HEK293 (cell line): ENCODE measurements around the gene NPRL2.

Experiments
- CTCF ChIA-PET: fragments of 350-600 bp; formaldehyde crosslinking; extraction: SDS; loops from one replicate; lab custom pipeline; 2021; ENCODE audit warnings: antibody characterized with exemption; lab: Yijun Ruan, JAX
- POLR2A ChIA-PET: fragments of 300-600 bp; formaldehyde crosslinking; extraction: SDS; loops from one replicate; lab custom pipeline; 2020; ENCODE audit warnings: antibody characterized with exemption, inconsistent platforms; lab: Yijun Ruan, JAX
- H3K27ac ChIP-seq: fragments of 200-500 bp; sonication (Bioruptor generic); 2 replicates; pipeline ENCODE4 v1.5.1; 2014; ENCODE audit warnings: low read depth, low read length, control low read depth, inconsistent platforms; ENCODE audit errors: extremely low read depth
- H3K36me3 ChIP-seq, 2 experiments: fragments of 200-500 bp in 1 of 2; sonication (Bioruptor generic) in 1 of 2; 1 replicate in 1 of 2; 2 replicates in 1 of 2; pipeline ENCODE4 v1.5.1; 2014 to 2017; ENCODE audit warnings: inconsistent platforms in 2 of 2, low read length in 2 of 2; ENCODE audit not compliant: control insufficient read depth in 2 of 2, insufficient read depth in 1 of 2
- H3K4me1 ChIP-seq: fragments of 200-500 bp; sonication (Bioruptor generic); 2 replicates; pipeline ENCODE4 v1.5.1; 2014; ENCODE audit warnings: mild to moderate bottlenecking, low read length, inconsistent platforms; ENCODE audit not compliant: control insufficient read depth, insufficient read depth
- H3K4me3 ChIP-seq: 2 replicates; pipeline ENCODE4 v1.5.1; 2011; ENCODE audit warnings: low read depth, mild to moderate bottlenecking, control low read depth, low read length, moderate library complexity
- H3K9me3 ChIP-seq: fragments of 200-500 bp; sonication (Bioruptor generic); 2 replicates; pipeline ENCODE4 v1.5.1; 2014; ENCODE audit warnings: low read depth, low read length, inconsistent platforms; ENCODE audit not compliant: control insufficient read depth, insufficient read depth
- BCL11B ChIP-seq: fragments of 450-650 bp; formaldehyde crosslinking; IDR thresholded peaks from 2 replicates; pipeline ENCODE4 v1.5.1; 2016; ENCODE audit warnings: low read depth, missing biosample characterization, missing genetic modification characterization
- REST ChIP-seq: fragments of 450-650 bp; formaldehyde crosslinking; IDR thresholded peaks from 2 replicates; pipeline ENCODE4 v1.5.1; 2016; ENCODE audit warnings: missing biosample characterization, missing genetic modification characterization
- WT1 ChIP-seq: fragments of 450-650 bp; formaldehyde crosslinking; IDR thresholded peaks from 2 replicates; pipeline ENCODE4 v1.5.1; 2016; ENCODE audit warnings: missing biosample characterization, missing genetic modification characterization
- YY1 ChIP-seq: fragments of 450-650 bp; formaldehyde crosslinking; IDR thresholded peaks from 2 replicates; pipeline ENCODE4 v1.5.1; 2018; ENCODE audit warnings: missing biosample characterization, missing genetic modification characterization
- ZBTB10 ChIP-seq: fragments of 450-650 bp; formaldehyde crosslinking; IDR thresholded peaks from 2 replicates; pipeline ENCODE4 v1.5.1; 2016; ENCODE audit warnings: missing biosample characterization, missing genetic modification characterization
- ZFP3 ChIP-seq: fragments of 450-650 bp; formaldehyde crosslinking; IDR thresholded peaks from 2 replicates; pipeline ENCODE4 v1.5.1; 2016; ENCODE audit warnings: low read depth, missing biosample characterization, missing genetic modification characterization
- ZNF10 ChIP-seq: fragments of 450-650 bp; formaldehyde crosslinking; IDR thresholded peaks from 2 replicates; pipeline ENCODE4 v1.5.1; 2017; ENCODE audit warnings: missing biosample characterization, missing genetic modification characterization
- ZNF2 ChIP-seq: fragments of 450-650 bp; formaldehyde crosslinking; IDR thresholded peaks from 2 replicates; pipeline ENCODE4 v1.5.1; 2016; ENCODE audit warnings: missing biosample characterization, missing genetic modification characterization
- ZNF239 ChIP-seq: fragments of 450-650 bp; formaldehyde crosslinking; IDR thresholded peaks from 2 replicates; pipeline ENCODE4 v1.5.1; 2016; ENCODE audit warnings: missing biosample characterization, missing genetic modification characterization
- ZNF248 ChIP-seq: fragments of 450-650 bp; formaldehyde crosslinking; IDR thresholded peaks from 2 replicates; pipeline ENCODE4 v1.5.1; 2017; ENCODE audit warnings: missing biosample characterization, missing genetic modification characterization
- ZNF280D ChIP-seq: fragments of 450-650 bp; formaldehyde crosslinking; IDR thresholded peaks from 2 replicates; pipeline ENCODE4 v1.5.1; 2016; ENCODE audit warnings: missing biosample characterization, missing genetic modification characterization
- ZNF341 ChIP-seq: fragments of 450-650 bp; formaldehyde crosslinking; IDR thresholded peaks from 2 replicates; pipeline ENCODE4; 2016; ENCODE audit warnings: low read depth, missing biosample characterization, missing genetic modification characterization
- ZNF449 ChIP-seq: fragments of 450-650 bp; formaldehyde crosslinking; IDR thresholded peaks from 2 replicates; pipeline ENCODE4 v1.5.1; 2017; ENCODE audit warnings: missing biosample characterization, mild to moderate bottlenecking, missing genetic modification characterization, moderate library complexity
- ZNF488 ChIP-seq: fragments of 450-650 bp; formaldehyde crosslinking; IDR thresholded peaks from 2 replicates; pipeline ENCODE4 v1.5.1; 2016; ENCODE audit warnings: missing biosample characterization, missing genetic modification characterization
- ZNF510 ChIP-seq: fragments of 450-650 bp; formaldehyde crosslinking; IDR thresholded peaks from 2 replicates; pipeline ENCODE4 v1.5.1; 2018; ENCODE audit warnings: mild to moderate bottlenecking, missing genetic modification characterization, missing biosample characterization; ENCODE audit not compliant: insufficient replicate concordance
- ZNF514 ChIP-seq: fragments of 450-650 bp; formaldehyde crosslinking; IDR thresholded peaks from 2 replicates; pipeline ENCODE4 v1.5.1; 2016; ENCODE audit warnings: missing biosample characterization, missing genetic modification characterization
- ZNF585B ChIP-seq: fragments of 450-650 bp; formaldehyde crosslinking; IDR thresholded peaks from 2 replicates; pipeline ENCODE4 v1.5.1; 2016; ENCODE audit warnings: missing biosample characterization, missing genetic modification characterization
- ZNF610 ChIP-seq: fragments of 450-650 bp; formaldehyde crosslinking; IDR thresholded peaks from 2 replicates; pipeline ENCODE4 v1.5.1; 2016; ENCODE audit warnings: missing biosample characterization, missing genetic modification characterization, borderline replicate concordance
- ZNF704 ChIP-seq: fragments of 450-650 bp; formaldehyde crosslinking; IDR thresholded peaks from 2 replicates; pipeline ENCODE4 v1.5.1; 2016; ENCODE audit warnings: missing biosample characterization, missing genetic modification characterization

NPRL2 gene

GRCh38 chr3:50338965-50339364, 11.6 kb downstream of the NPRL2 start:
- peaks cover 0 to 27% of the 10 kb centered on the region in 2 experiments; a peak in 2 of 3 replicates for H3K36me3 ChIP-seq
- no peaks in the 10 kb centered on the region; the same call in 1 of the 2 replicates for H3K4me1 ChIP-seq
- H3K27ac ChIP-seq: no peak overlapping the region
- TF ChIP-seq ZNF10 (tag by site-specific recombination): no peak
- no peak for TF ChIP-seq ZNF248 (tag by site-specific recombination)
- TF ChIP-seq ZNF280D (tag by site-specific recombination): no peak
- no peak for TF ChIP-seq ZNF239 (tag by site-specific recombination)
- no peak for TF ChIP-seq BCL11B (tag by site-specific recombination)
- TF ChIP-seq ZNF341 (tag by site-specific recombination): no peak
- TF ChIP-seq ZNF510 (tag by site-specific recombination): no peak
- TF ChIP-seq ZNF585B (tag by site-specific recombination): no peak
- TF ChIP-seq ZNF488 (tag by site-specific recombination): no peak
- TF ChIP-seq YY1: no peak
- no peak for TF ChIP-seq ZFP3 (tag by site-specific recombination)
- no peak for TF ChIP-seq ZNF2 (tag by site-specific recombination)
- no peak for TF ChIP-seq WT1 (tag by site-specific recombination)
- no peak for TF ChIP-seq ZNF610 (tag by site-specific recombination)
- no peak for TF ChIP-seq ZBTB10 (tag by site-specific recombination)
- no peak for TF ChIP-seq ZNF449
- TF ChIP-seq ZNF514: no peak
- TF ChIP-seq ZNF704: no peak
- no peak for TF ChIP-seq REST (tag by site-specific recombination)
- CTCF ChIA-PET: no interaction called here
- no peak overlapping the region for H3K4me3 ChIP-seq
- H3K9me3 ChIP-seq: no peaks in the 10 kb centered on the region
- POLR2A ChIA-PET: no interaction called here
